Measurements from ENCODE around the gene LIPA. TPM values are rescaled to one million over a fixed set of nuclear protein-coding genes. Genes with fewer than 3 reads are reported as not detected.

LIPA gene
- total RNA-seq, 1 experiment from 2014 or later: 40.3 TPM

- POLR2A ChIA-PET (ENCODE audit: low non-redundant PET): no interaction called here
- no peaks in the 10 kb centered on the region for H3K9me3 ChIP-seq (ENCODE audit: low read depth, low read length, poor library complexity, severe bottlenecking)
These were observed 15.3 kb downstream of the LIPA start for GRCh38 chr10:89236226-89236797.

GRCh38 chr10:89235073-89235798, 16.3 kb downstream of the LIPA start:
- H3K27me3 ChIP-seq (replicated peaks; ENCODE audit: insufficient read depth, low read depth, low read length, poor library complexity): no peaks in the 10 kb centered on the region
- POLR2A ChIA-PET (ENCODE audit: low non-redundant PET): no interaction called here
- intact Hi-C loops (cut with micrococcal nuclease; ENCODE audit: unreplicated experiment): no loop called here
- TF ChIP-seq EZH2 (IDR thresholded peaks at IDR 0.05; ENCODE audit: borderline replicate concordance, low read depth, low read length, poor library complexity, severe bottlenecking) (no peak), CTCF (conservative IDR thresholded peaks at IDR 0.05; ENCODE audit: low read depth, low read length) (no peak)
- H3K27ac ChIP-seq (ENCODE audit: low read depth, low read length, poor library complexity, severe bottlenecking): no peak overlapping the region
- no peak overlapping the region for H3K4me3 ChIP-seq (ENCODE audit: low read depth, low read length, poor library complexity, severe bottlenecking)
- CTCF ChIA-PET: no interaction called here
- no TSS peak for BruUV-seq (replicated peaks)
- no peak for DNase-seq (ENCODE audit: low spot score)
- no peaks in the 10 kb centered on the region for H3K36me3 ChIP-seq (ENCODE audit: insufficient read depth, low read length, poor library complexity, severe bottlenecking)
- H3K9me3 ChIP-seq (ENCODE audit: low read depth, low read length, poor library complexity, severe bottlenecking): no peaks in the 10 kb centered on the region
- H3K4me1 ChIP-seq (ENCODE audit: insufficient read depth, low read length, poor library complexity, severe bottlenecking): no peaks in the 10 kb centered on the region

More at GRCh38 chr10:89236226-89236797, 15.3 kb downstream of the LIPA start:
- no TSS peak for BruUV-seq (replicated peaks)
- H3K4me3 ChIP-seq (ENCODE audit: low read depth, low read length, poor library complexity, severe bottlenecking): no peak overlapping the region
- H3K27me3 ChIP-seq (replicated peaks; ENCODE audit: insufficient read depth, low read depth, low read length, poor library complexity): no peaks in the 10 kb centered on the region
- H3K27ac ChIP-seq (ENCODE audit: low read depth, low read length, poor library complexity, severe bottlenecking): no peak overlapping the region
- CTCF ChIA-PET: no interaction called here
- no peaks in the 10 kb centered on the region for H3K36me3 ChIP-seq (ENCODE audit: insufficient read depth, low read length, poor library complexity, severe bottlenecking)
- DNase-seq (ENCODE audit: low spot score): no peak
- intact Hi-C loops (cut with micrococcal nuclease; ENCODE audit: unreplicated experiment): no loop called here
- H3K4me1 ChIP-seq (ENCODE audit: insufficient read depth, low read length, poor library complexity, severe bottlenecking): no peaks in the 10 kb centered on the region
- TF ChIP-seq EZH2 (IDR thresholded peaks at IDR 0.05; ENCODE audit: borderline replicate concordance, low read depth, low read length, poor library complexity, severe bottlenecking): no peak
- TF ChIP-seq CTCF (conservative IDR thresholded peaks at IDR 0.05; ENCODE audit: low read depth, low read length): no peak

GRCh38 chr10:89233033-89233432, 18.5 kb downstream of the LIPA start:
- CTCF ChIA-PET: no interaction called here
- TF ChIP-seq EZH2 (IDR thresholded peaks at IDR 0.05; ENCODE audit: borderline replicate concordance, low read depth, low read length, poor library complexity, severe bottlenecking): no peak
- no peak for TF ChIP-seq CTCF (conservative IDR thresholded peaks at IDR 0.05; ENCODE audit: low read depth, low read length)
- POLR2A ChIA-PET (ENCODE audit: low non-redundant PET): no interaction called here
- Histone ChIP-seq H3K36me3 (ENCODE audit: insufficient read depth, low read length, poor library complexity, severe bottlenecking) (no peaks in the 10 kb centered on the region), H3K4me3 (ENCODE audit: low read depth, low read length, poor library complexity, severe bottlenecking) (no peak overlapping the region), H3K27me3 (replicated peaks; ENCODE audit: insufficient read depth, low read depth, low read length, poor library complexity) (no peaks in the 10 kb centered on the region), H3K4me1 (ENCODE audit: insufficient read depth, low read length, poor library complexity, severe bottlenecking) (no peaks in the 10 kb centered on the region), H3K9me3 (ENCODE audit: low read depth, low read length, poor library complexity, severe bottlenecking) (no peaks in the 10 kb centered on the region), H3K27ac (ENCODE audit: low read depth, low read length, poor library complexity, severe bottlenecking) (no peak overlapping the region)
- intact Hi-C loops (cut with micrococcal nuclease; ENCODE audit: unreplicated experiment): no loop called here
- no TSS peak for BruUV-seq (replicated peaks)
- no peak for DNase-seq (ENCODE audit: low spot score)

Measured in A673 (cell line).